Caco-2 (cell line): ENCODE results near the gene MVB12B. TPM values are rescaled to one million over a fixed set of nuclear protein-coding genes. Genes with fewer than 3 reads are reported as not detected.

Experiments used
- BruUV-seq: library from RNA; stranded (reverse); fragments of 400-500 nt; replicated peaks from 2 replicates; lab custom pipeline; 2021; lab: Mats Ljungman, UMichigan
- CTCF ChIA-PET: fragments of 300-600 bp; sonication (Branson Sonifier 250); formaldehyde crosslinking; loops from one replicate; lab custom pipeline; 2022; ENCODE audit warnings: antibody characterized with exemption; lab: Charles Lee
- POLR2A ChIA-PET: fragments of 300-600 bp; sonication (Branson Sonifier 250); formaldehyde crosslinking; loops from one replicate; lab custom pipeline; 2022; ENCODE audit warnings: antibody characterized with exemption; lab: Charles Lee
- DNase-seq, 2 experiments: peaks; one replicate each; pipeline versions ENCODE4 v3.0.0 to v3.0.0-alpha.2; 2020 to 2022
- H3K27me3 ChIP-seq: replicated peaks from 2 replicates; pipeline ENCODE4 v1.6.0; 2011; ENCODE audit warnings: low read length; ENCODE audit not compliant: control insufficient read depth, insufficient read depth
- H3K36me3 ChIP-seq: 2 replicates; pipeline ENCODE4 v1.5.1; 2011; ENCODE audit warnings: low read length; ENCODE audit not compliant: control insufficient read depth, insufficient read depth
- H3K4me1 ChIP-seq: fragments of 250-450 bp; sonication (Bioruptor Pico); 2 replicates; pipeline ENCODE4 v1.5.1; 2020; ENCODE audit warnings: mild to moderate bottlenecking
- H3K4me3 ChIP-seq: 2 replicates; pipeline ENCODE4 v1.5.1; 2011; ENCODE audit warnings: low read depth, mild to moderate bottlenecking, control low read depth, low read length
- H3K9me3 ChIP-seq: fragments of 250-450 bp; sonication (Bioruptor Pico); 2 replicates; pipeline ENCODE4 v1.5.1; 2020; ENCODE audit warnings: mild to moderate bottlenecking, moderate library complexity
- H3K27ac Mint-ChIP-seq: one replicate; pipeline ENCODE4 v1.8.0; 2022; ENCODE audit warnings: mixed read lengths; ENCODE audit not compliant: unreplicated experiment
- H3K27me3 Mint-ChIP-seq: one replicate; pipeline ENCODE4 v1.8.0; 2022; ENCODE audit warnings: mixed read lengths; ENCODE audit not compliant: insufficient read depth, unreplicated experiment
- H3K36me3 Mint-ChIP-seq: one replicate; pipeline ENCODE4 v1.8.0; 2022; ENCODE audit warnings: mild to moderate bottlenecking, mixed read lengths; ENCODE audit not compliant: insufficient read depth, unreplicated experiment
- H3K4me1 Mint-ChIP-seq: one replicate; pipeline ENCODE4 v1.8.0; 2022; ENCODE audit warnings: low read depth, mixed read lengths; ENCODE audit not compliant: unreplicated experiment
- H3K4me3 Mint-ChIP-seq: one replicate; pipeline ENCODE4 v1.8.0; 2022; ENCODE audit warnings: mild to moderate bottlenecking, moderate library complexity, mixed read lengths; ENCODE audit not compliant: unreplicated experiment
- H3K9me3 Mint-ChIP-seq: one replicate; pipeline ENCODE4 v1.8.0; 2022; ENCODE audit warnings: mixed read lengths; ENCODE audit not compliant: unreplicated experiment
- intact Hi-C: fragments of 100-400 bp; cut with micrococcal nuclease; formaldehyde crosslinking; loops from one replicate; pipeline ENCODE4 v1.10.0; 2022; ENCODE audit not compliant: unreplicated experiment
- total RNA-seq: library from RNA; stranded (reverse); gene quantifications from 2 replicates; pipeline ENCODE4 v1.2.3, GENCODE V29; 2022
- TF ChIP-seq, protein P1 (sequence below), 2 experiments: fragments of 200-600 bp in 1 of 2; IDR thresholded peaks; 1 replicate in 1 of 2; 2 replicates in 1 of 2; pipeline versions ENCODE4 v1.5.1 to v1.8.0; 2011 to 2022; ENCODE audit warnings: antibody characterized with exemption in 1 of 2, control low read depth in 1 of 2, inconsistent platforms in 1 of 2, low read depth in 1 of 2, low read length in 1 of 2, mild to moderate bottlenecking in 1 of 2, moderate library complexity in 1 of 2; ENCODE audit not compliant: insufficient read depth in 1 of 2, severe bottlenecking in 1 of 2, unreplicated experiment in 1 of 2

The MVB12B gene
- total RNA-seq, 1 experiment from 2014 or later, result 24.4 TPM

DNA sequence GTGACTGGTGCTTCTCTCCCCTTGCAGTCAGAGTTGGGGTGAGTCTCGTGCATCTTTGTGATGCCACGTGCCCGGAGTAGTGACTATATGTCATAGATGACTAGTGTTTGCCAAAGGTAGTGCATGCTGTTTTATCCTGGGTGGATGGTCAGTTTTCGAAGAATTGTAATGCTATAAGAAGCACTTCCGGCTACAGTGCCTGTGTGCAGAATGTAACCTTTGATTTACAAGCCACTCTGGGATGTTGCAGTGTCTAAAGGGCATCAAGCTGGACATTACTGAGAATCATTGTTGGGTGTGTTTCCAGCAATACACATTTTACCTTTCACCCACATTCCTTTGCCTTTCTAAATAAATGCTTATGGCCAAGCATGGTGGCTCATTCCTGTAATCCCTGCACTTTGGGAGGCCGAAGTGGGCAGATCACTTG, 16.7 kb downstream of the MVB12B start:
- no peak overlapping the region for H3K4me3 ChIP-seq
- DNase-seq, result peak in 1 of 2 experiments; percentile 70
- peaks cover 25% of the 10 kb centered on the region for H3K4me1 ChIP-seq
- CTCF ChIA-PET, result interaction anchor here (0.6 kb wide), 1 partner anchor 20 kb away, joined by 3 read pairs; no protein-coding TSS in a partner anchor
- Mint-ChIP-seq H3K27ac (no peak overlapping the region), H3K4me1 (no peaks in the 10 kb centered on the region), H3K4me3 (no peak overlapping the region), H3K27me3 (no peaks in the 10 kb centered on the region), H3K9me3 (no peaks in the 10 kb centered on the region), H3K36me3 (peaks cover 13% of the 10 kb centered on the region)
- intact Hi-C loops, result no loop called here
- no peaks in the 10 kb centered on the region for H3K27me3 ChIP-seq
- POLR2A ChIA-PET, result no interaction called here
- TF ChIP-seq, protein P1, sequence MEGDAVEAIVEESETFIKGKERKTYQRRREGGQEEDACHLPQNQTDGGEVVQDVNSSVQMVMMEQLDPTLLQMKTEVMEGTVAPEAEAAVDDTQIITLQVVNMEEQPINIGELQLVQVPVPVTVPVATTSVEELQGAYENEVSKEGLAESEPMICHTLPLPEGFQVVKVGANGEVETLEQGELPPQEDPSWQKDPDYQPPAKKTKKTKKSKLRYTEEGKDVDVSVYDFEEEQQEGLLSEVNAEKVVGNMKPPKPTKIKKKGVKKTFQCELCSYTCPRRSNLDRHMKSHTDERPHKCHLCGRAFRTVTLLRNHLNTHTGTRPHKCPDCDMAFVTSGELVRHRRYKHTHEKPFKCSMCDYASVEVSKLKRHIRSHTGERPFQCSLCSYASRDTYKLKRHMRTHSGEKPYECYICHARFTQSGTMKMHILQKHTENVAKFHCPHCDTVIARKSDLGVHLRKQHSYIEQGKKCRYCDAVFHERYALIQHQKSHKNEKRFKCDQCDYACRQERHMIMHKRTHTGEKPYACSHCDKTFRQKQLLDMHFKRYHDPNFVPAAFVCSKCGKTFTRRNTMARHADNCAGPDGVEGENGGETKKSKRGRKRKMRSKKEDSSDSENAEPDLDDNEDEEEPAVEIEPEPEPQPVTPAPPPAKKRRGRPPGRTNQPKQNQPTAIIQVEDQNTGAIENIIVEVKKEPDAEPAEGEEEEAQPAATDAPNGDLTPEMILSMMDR (IDR thresholded peaks at IDR 0.05; ENCODE audit: insufficient read depth in 1 of 2, low read depth in 1 of 2, low read length in 1 of 2, severe bottlenecking in 1 of 2, unreplicated experiment in 1 of 2), result no peak
- no TSS peak for BruUV-seq
- H3K36me3 ChIP-seq, result peaks cover 1% of the 10 kb centered on the region
- H3K9me3 ChIP-seq, result no peaks in the 10 kb centered on the region

DNA sequence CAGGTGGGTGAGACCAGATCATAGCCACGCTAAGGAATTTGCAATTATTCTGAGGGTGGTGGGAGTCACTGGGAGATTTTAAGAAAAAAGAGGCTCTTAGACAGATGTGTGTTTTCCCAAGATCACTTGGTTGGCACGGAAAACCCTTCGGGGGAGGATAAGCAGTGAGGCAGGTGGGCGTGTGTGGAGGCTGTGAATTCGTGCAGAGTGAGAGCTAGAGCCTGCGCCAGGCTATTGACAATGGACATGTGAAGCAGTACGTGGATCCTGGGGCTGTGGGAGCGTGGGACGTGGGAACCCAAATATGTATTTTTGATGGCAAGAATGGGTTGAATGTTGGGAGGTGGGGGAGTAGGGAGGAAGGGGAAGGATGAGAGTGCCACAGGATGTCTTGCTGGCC, 19.4 kb downstream of the MVB12B start:
- H3K4me1 Mint-ChIP-seq, result peaks cover 8% of the 10 kb centered on the region
- peaks cover 12% of the 10 kb centered on the region for H3K9me3 Mint-ChIP-seq
- intact Hi-C loops, result no loop called here
- ChIA-PET POLR2A (no interaction called here), CTCF (no interaction called here)
- H3K4me3 ChIP-seq, result no peak overlapping the region
- no peaks in the 10 kb centered on the region for H3K27me3 Mint-ChIP-seq
- H3K36me3 Mint-ChIP-seq, result peaks cover 16% of the 10 kb centered on the region
- no peak for DNase-seq
- H3K4me3 Mint-ChIP-seq, result no peak overlapping the region
- H3K27me3 ChIP-seq, result no peaks in the 10 kb centered on the region
- H3K4me1 ChIP-seq, result peaks cover 19% of the 10 kb centered on the region
- H3K9me3 ChIP-seq, result 0 out of 2 replicates have a peak, but pooled peaks cover 5% of the 10 kb centered on the region
- TF ChIP-seq, protein P1 (IDR thresholded peaks at IDR 0.05; ENCODE audit: insufficient read depth in 1 of 2, low read depth in 1 of 2, low read length in 1 of 2, severe bottlenecking in 1 of 2, unreplicated experiment in 1 of 2), result no peak
- H3K36me3 ChIP-seq, result peaks cover 1% of the 10 kb centered on the region
- BruUV-seq, result no TSS peak
- peak overlapping the region; percentile 24 for H3K27ac Mint-ChIP-seq

DNA sequence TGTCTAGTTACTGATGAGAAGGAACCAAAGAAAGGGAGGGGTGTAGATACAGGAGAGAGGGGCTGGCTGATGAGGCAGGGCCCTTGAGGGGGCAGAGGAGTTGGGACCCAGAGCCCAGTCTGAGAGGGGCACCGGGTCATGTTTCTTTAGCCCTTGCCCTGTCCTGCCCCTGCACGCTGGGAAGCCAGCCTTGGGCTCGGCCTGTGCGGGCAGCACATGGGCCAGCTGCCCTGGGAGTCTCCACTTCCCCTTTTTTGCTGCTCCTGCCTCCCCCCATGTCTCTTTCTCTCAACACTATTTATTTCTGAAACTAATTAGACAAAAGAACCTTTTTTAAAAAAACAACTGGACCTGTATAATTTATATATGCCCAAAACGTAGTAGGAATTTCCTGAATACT, 20.5 kb downstream of the MVB12B start:
- Histone ChIP-seq H3K27me3 (no peaks in the 10 kb centered on the region), H3K9me3 (0 out of 2 replicates have a peak, but pooled peaks cover 7% of the 10 kb centered on the region), H3K36me3 (no peaks in the 10 kb centered on the region; the same call in none of the 2 replicates), H3K4me3 (no peak overlapping the region), H3K4me1 (peaks cover 15% of the 10 kb centered on the region)
- no peak overlapping the region for H3K27ac Mint-ChIP-seq
- DNase-seq, result no peak
- TF ChIP-seq, protein P1 (IDR thresholded peaks at IDR 0.05; ENCODE audit: insufficient read depth in 1 of 2, low read depth in 1 of 2, low read length in 1 of 2, severe bottlenecking in 1 of 2, unreplicated experiment in 1 of 2), result no peak
- H3K9me3 Mint-ChIP-seq, result peaks cover 14% of the 10 kb centered on the region
- H3K27me3 Mint-ChIP-seq, result no peaks in the 10 kb centered on the region
- no TSS peak for BruUV-seq
- H3K4me3 Mint-ChIP-seq, result no peak overlapping the region
- H3K36me3 Mint-ChIP-seq, result peaks cover 17% of the 10 kb centered on the region
- ChIA-PET CTCF (no interaction called here), POLR2A (no interaction called here)
- peaks cover 8% of the 10 kb centered on the region for H3K4me1 Mint-ChIP-seq
- intact Hi-C loops, result no loop called here
